Erythroblast (primary cell): ENCODE results near the gene PARD3.

ENCODE experiments used
- GATA1 ChIP-seq: IDR thresholded peaks from 2 replicates; pipeline ENCODE4 v1.6.1; 2011; ENCODE audit warnings: low read depth, mild to moderate bottlenecking, control low read depth, low read length, moderate library complexity
- POLR2A ChIP-seq: IDR thresholded peaks from 2 replicates; pipeline ENCODE4 v1.6.1; 2011; ENCODE audit warnings: mild to moderate bottlenecking, low read length

- TF ChIP-seq POLR2A (no peak), GATA1 (no peak)
Observed at GRCh38 chr10:34155812-34156211, 659.3 kb downstream of the PARD3 start.
